NCI-H2081 treated with DMSO at 0.1 percent for 48 hours (cell line): ENCODE results near the gene PAK4.

Source experiments
- DNase-seq: peaks from one replicate; lab custom pipeline; 2025; lab: John Stamatoyannopoulos, UW

The PAK4 gene

GRCh38 chr19:39180749-39181148 is 55.2 kb downstream of the PAK4 start:
- DNase-seq = no peak

- no peak for DNase-seq
These were observed 56.1 kb downstream of the PAK4 start for GRCh38 chr19:39181500-39182173.

GRCh38 chr19:39182174-39182505 is 56.6 kb downstream of the PAK4 start:
- no peak for DNase-seq

GRCh38 chr19:39183104-39183503 is 57.5 kb downstream of the PAK4 start:
- DNase-seq = no peak

GRCh38 chr19:39186391-39186790 is 60.8 kb downstream of the PAK4 start:
- DNase-seq = no peak

GRCh38 chr19:39187552-39187943 is 62.0 kb downstream of the PAK4 start:
- DNase-seq = no peak

- DNase-seq = no peak
These were observed 63.4 kb downstream of the PAK4 start for GRCh38 chr19:39188960-39189359.

- DNase-seq = no peak
These were observed 65.2 kb downstream of the PAK4 start for GRCh38 chr19:39190768-39191167.

GRCh38 chr19:39192846-39193245 is 67.3 kb downstream of the PAK4 start:
- DNase-seq = no peak

- no peak for DNase-seq
These were observed 68.2 kb downstream of the PAK4 start for GRCh38 chr19:39193803-39194202.

- DNase-seq = no peak
These were observed 69.4 kb downstream of the PAK4 start for GRCh38 chr19:39194832-39195542.

GRCh38 chr19:39195755-39196154 is 70.2 kb downstream of the PAK4 start:
- no peak for DNase-seq

- DNase-seq = no peak
These were observed 70.7 kb downstream of the PAK4 start for GRCh38 chr19:39196320-39196719.

- no peak for DNase-seq
These were observed 71.4 kb downstream of the PAK4 start, which contains the start of gene NCCRP1 for GRCh38 chr19:39196860-39197562. TSS of gene NCCRP1 (plus strand) at chr19:39196964. CDS start at chr19:39196983, 19 bp downstream.

- no peak for DNase-seq
These were observed 72.2 kb downstream of the PAK4 start for GRCh38 chr19:39197808-39198207.

GRCh38 chr19:39199025-39199424 is 73.4 kb downstream of the PAK4 start:
- DNase-seq = no peak

- DNase-seq = no peak
These were observed 74.6 kb downstream of the PAK4 start for GRCh38 chr19:39200066-39200802.

- DNase-seq = no peak
These were observed 75.2 kb downstream of the PAK4 start for GRCh38 chr19:39200803-39201115.

- DNase-seq = no peak
These were observed 77.4 kb downstream of the PAK4 start for GRCh38 chr19:39202998-39203355.

GRCh38 chr19:39203372-39204341 is 78.1 kb downstream of the PAK4 start, which contains the start of gene SYCN:
TSS of gene SYCN (minus strand) at chr19:39204263. CDS start at chr19:39204254, 9 bp downstream.
- no peak for DNase-seq

- DNase-seq = no peak
These were observed 79.8 kb downstream of the PAK4 start for GRCh38 chr19:39205449-39205764.

- no peak for DNase-seq
These were observed 80.5 kb downstream of the PAK4 start for GRCh38 chr19:39206122-39206521.
